ENCODE measurements around the gene UBE3A.

DNA sequence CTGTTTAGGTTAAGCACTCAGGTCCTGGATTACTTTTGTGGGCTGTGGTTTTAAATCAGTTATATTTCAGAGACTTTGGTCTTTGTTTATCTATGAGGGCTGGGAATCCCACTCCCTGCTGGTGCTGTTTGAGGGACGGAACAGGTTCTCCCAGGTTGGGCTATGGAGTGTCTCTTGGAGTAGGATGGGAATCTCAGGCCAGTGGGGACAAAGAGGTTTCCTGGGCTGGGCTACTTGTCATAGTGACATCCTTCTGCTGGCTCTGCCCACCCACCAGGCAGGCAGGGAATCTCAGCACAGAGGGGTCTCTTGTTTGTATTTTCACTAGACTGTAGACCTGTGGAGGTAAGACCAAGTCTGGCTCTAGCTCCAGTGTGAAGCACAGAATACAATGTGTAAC is 47.2 kb upstream of the UBE3A start:
- TF ChIP-seq, protein P1, sequence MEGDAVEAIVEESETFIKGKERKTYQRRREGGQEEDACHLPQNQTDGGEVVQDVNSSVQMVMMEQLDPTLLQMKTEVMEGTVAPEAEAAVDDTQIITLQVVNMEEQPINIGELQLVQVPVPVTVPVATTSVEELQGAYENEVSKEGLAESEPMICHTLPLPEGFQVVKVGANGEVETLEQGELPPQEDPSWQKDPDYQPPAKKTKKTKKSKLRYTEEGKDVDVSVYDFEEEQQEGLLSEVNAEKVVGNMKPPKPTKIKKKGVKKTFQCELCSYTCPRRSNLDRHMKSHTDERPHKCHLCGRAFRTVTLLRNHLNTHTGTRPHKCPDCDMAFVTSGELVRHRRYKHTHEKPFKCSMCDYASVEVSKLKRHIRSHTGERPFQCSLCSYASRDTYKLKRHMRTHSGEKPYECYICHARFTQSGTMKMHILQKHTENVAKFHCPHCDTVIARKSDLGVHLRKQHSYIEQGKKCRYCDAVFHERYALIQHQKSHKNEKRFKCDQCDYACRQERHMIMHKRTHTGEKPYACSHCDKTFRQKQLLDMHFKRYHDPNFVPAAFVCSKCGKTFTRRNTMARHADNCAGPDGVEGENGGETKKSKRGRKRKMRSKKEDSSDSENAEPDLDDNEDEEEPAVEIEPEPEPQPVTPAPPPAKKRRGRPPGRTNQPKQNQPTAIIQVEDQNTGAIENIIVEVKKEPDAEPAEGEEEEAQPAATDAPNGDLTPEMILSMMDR (IDR thresholded peaks at IDR 0.05) = no peak
- no peak for TF ChIP-seq REST (IDR thresholded peaks at IDR 0.05; ENCODE audit: insufficient read depth in 1 of 2, low read depth in 2 of 2, low read length in 1 of 2)

Measured in Panc1 (cell line).